Keratinocyte (primary cell): Measurements from ENCODE around the gene CPEB2. TPM values are rescaled to one million over a fixed set of nuclear protein-coding genes. Genes with fewer than 3 reads are reported as not detected.

ENCODE experiments used
- DNase-seq: peaks from one replicate; pipeline ENCODE4 v3.0.0-alpha.2; 2011; ENCODE audit warnings: low read depth, missing footprints, low spot score
- FAIRE-seq: peaks from 2 replicates; lab custom pipeline; 2011; peaks lifted over from hg19 to GRCh38; lab: Jason Lieb, UNC
- H2AFZ ChIP-seq: 2 replicates; pipeline ENCODE4 v1.6.0; 2012; ENCODE audit warnings: low read length, control low read depth, inconsistent platforms; ENCODE audit not compliant: control insufficient read depth
- H3K27ac ChIP-seq: 2 replicates; pipeline ENCODE4 v1.5.1; 2011; ENCODE audit warnings: low read length; ENCODE audit not compliant: control insufficient read depth, insufficient read depth
- H3K27me3 ChIP-seq: 3 replicates; pipeline ENCODE4 v1.6.0; 2011; ENCODE audit warnings: low read length; ENCODE audit not compliant: control insufficient read depth, insufficient read depth; ENCODE audit errors: extremely low read depth
- H3K36me3 ChIP-seq, 2 experiments: 2 replicates in 1 of 2; 3 replicates in 1 of 2; pipeline ENCODE4 v1.5.1; 2011; ENCODE audit warnings: low read length in 2 of 2, mild to moderate bottlenecking in 1 of 2; ENCODE audit not compliant: control insufficient read depth in 2 of 2, insufficient read depth in 2 of 2; ENCODE audit errors: extremely low read depth in 1 of 2
- H3K4me1 ChIP-seq: 3 replicates; pipeline ENCODE4 v1.5.1; 2011; ENCODE audit warnings: low read length; ENCODE audit not compliant: control insufficient read depth, insufficient read depth; ENCODE audit errors: extremely low read depth
- H3K4me2 ChIP-seq: 3 replicates; pipeline ENCODE4 v1.6.0; 2011; ENCODE audit warnings: low read depth, low read length; ENCODE audit not compliant: control insufficient read depth, insufficient read depth; ENCODE audit errors: extremely low read depth
- H3K4me3 ChIP-seq, 3 experiments: fragments of 200-600 bp in 1 of 3; sonication (generic) in 1 of 3; 2 replicates in 2 of 3; 3 replicates in 1 of 3; pipeline ENCODE4 v1.5.1; 2011 to 2016; ENCODE audit warnings: low read length in 3 of 3, mild to moderate bottlenecking in 3 of 3, control low read depth in 2 of 3, inconsistent platforms in 1 of 3, low read depth in 1 of 3, mixed read lengths in 1 of 3, mixed run types in 1 of 3, moderate library complexity in 1 of 3; ENCODE audit not compliant: control insufficient read depth in 2 of 3, insufficient read depth in 2 of 3; ENCODE audit errors: extremely low read depth in 1 of 3
- H3K79me2 ChIP-seq: 2 replicates; pipeline ENCODE4 v1.6.0; 2012; ENCODE audit warnings: low read length; ENCODE audit not compliant: control insufficient read depth, insufficient read depth
- H3K9ac ChIP-seq: 3 replicates; pipeline ENCODE4 v1.6.0; 2011; ENCODE audit warnings: low read length; ENCODE audit not compliant: control insufficient read depth, insufficient read depth; ENCODE audit errors: extremely low read depth
- H3K9me1 ChIP-seq: 3 replicates; pipeline ENCODE4 v1.6.0; 2011; ENCODE audit warnings: low read length; ENCODE audit not compliant: control insufficient read depth, insufficient read depth; ENCODE audit errors: extremely low read depth
- H3K9me3 ChIP-seq: 2 replicates; pipeline ENCODE4 v1.5.1; 2012; ENCODE audit warnings: low read depth, low read length; ENCODE audit not compliant: control insufficient read depth
- H4K20me1 ChIP-seq: 3 replicates; pipeline ENCODE4 v1.6.0; 2011; ENCODE audit warnings: low read length; ENCODE audit not compliant: control insufficient read depth, insufficient read depth; ENCODE audit errors: extremely low read depth
- EZH2 ChIP-seq: IDR thresholded peaks from one replicate; pipeline ENCODE4 v1.6.1; 2012; ENCODE audit warnings: inconsistent platforms, mild to moderate bottlenecking, low read length, moderate library complexity
- dilution Hi-C: fragments of 300-500 bp; cut with MboI; formaldehyde crosslinking; loops from one replicate; pipeline ENCODE4 v1.7.0; 2020; ENCODE audit warnings: low sequenced_read_pairs; ENCODE audit not compliant: extremely low pct_ligation_motif_present
- polyA plus RNA-seq, 5 experiments: library from polyadenylated mRNA; depleted of rRNA in 3 of 5; stranded (reverse) in 3 of 5; stranded (forward) in 1 of 5; unstranded in 1 of 5; fragments of >200 nt; gene quantifications; 1 replicate in 1 of 5; 2 replicates in 3 of 5; 3 replicates in 1 of 5; pipeline versions ENCODE4 v1.2.1 to v1.2.3, GENCODE V29; 2011 to 2012; ENCODE audit warnings: missing spikeins in 2 of 5, low read depth in 1 of 5, low replicate concordance in 1 of 5
- TF ChIP-seq, protein P1 (sequence below), 3 experiments: IDR thresholded peaks in 1 of 3; conservative IDR thresholded peaks in 1 of 3; optimal IDR thresholded peaks in 1 of 3; 2 replicates in 2 of 3; 3 replicates in 1 of 3; pipeline versions ENCODE3 to v1.5.1; 2011; ENCODE audit warnings: low read length in 3 of 3, mild to moderate bottlenecking in 3 of 3, moderate library complexity in 2 of 3, control low read depth in 1 of 3, inconsistent platforms in 1 of 3; ENCODE audit not compliant: insufficient read depth in 2 of 3; ENCODE audit errors: extremely low read depth in 1 of 3

The CPEB2 gene
- polyA plus RNA-seq, 1 donor (not counting 4 experiments of a cell fraction or from before 2014, with no cell fraction given): 15.1 TPM

DNA sequence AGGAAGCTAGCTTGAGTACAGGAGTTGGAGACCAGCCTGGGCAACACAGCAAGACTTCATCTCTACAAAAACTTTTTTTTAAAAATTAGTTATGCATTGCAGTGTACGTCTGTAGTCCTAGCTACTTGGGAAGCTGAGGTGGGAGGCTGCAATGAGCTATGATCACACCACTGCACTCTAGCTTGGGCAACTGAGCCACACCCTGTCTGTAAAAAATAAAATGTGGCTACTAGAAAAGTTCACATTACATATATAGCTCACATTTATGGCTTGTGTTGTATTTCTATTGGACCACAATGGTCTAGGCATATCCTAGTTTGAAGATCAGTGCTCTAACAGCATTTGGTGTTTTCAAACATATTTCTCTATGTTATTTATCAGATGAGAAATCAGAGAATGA is 11.8 kb upstream of the CPEB2 start:
- peaks cover 8% of the 10 kb centered on the region for H3K4me1 ChIP-seq
- no peak overlapping the region for H3K27ac ChIP-seq
- FAIRE-seq (no peak), DNase-seq (no peak)
- dilution Hi-C loops: loop anchor here (10.0 kb wide), 1 partner anchor 46 kb away; no protein-coding TSS in a partner anchor
- TF ChIP-seq, protein P1, sequence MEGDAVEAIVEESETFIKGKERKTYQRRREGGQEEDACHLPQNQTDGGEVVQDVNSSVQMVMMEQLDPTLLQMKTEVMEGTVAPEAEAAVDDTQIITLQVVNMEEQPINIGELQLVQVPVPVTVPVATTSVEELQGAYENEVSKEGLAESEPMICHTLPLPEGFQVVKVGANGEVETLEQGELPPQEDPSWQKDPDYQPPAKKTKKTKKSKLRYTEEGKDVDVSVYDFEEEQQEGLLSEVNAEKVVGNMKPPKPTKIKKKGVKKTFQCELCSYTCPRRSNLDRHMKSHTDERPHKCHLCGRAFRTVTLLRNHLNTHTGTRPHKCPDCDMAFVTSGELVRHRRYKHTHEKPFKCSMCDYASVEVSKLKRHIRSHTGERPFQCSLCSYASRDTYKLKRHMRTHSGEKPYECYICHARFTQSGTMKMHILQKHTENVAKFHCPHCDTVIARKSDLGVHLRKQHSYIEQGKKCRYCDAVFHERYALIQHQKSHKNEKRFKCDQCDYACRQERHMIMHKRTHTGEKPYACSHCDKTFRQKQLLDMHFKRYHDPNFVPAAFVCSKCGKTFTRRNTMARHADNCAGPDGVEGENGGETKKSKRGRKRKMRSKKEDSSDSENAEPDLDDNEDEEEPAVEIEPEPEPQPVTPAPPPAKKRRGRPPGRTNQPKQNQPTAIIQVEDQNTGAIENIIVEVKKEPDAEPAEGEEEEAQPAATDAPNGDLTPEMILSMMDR (optimal IDR thresholded peaks at IDR 0.05 in 1 of 3, IDR thresholded peaks at IDR 0.05 in 1 of 3, conservative IDR thresholded peaks at IDR 0.05 in 1 of 3; ENCODE audit: extremely low read depth in 1 of 3, insufficient read depth in 2 of 3, low read length in 3 of 3): no peak
- no peak for TF ChIP-seq EZH2
- H3K36me3 ChIP-seq: no peaks in the 10 kb centered on the region
- H3K4me2 ChIP-seq: no peak overlapping the region
- no peaks in the 10 kb centered on the region for H3K27me3 ChIP-seq
- no peaks in the 10 kb centered on the region for H3K9me1 ChIP-seq
- no peak overlapping the region for H3K9ac ChIP-seq
- H3K9me3 ChIP-seq: no peaks in the 10 kb centered on the region
- H2AFZ ChIP-seq: no peak overlapping the region
- no peaks in the 10 kb centered on the region for H3K79me2 ChIP-seq
- no peaks in the 10 kb centered on the region for H4K20me1 ChIP-seq
- H3K4me3 ChIP-seq: no peak overlapping the region

DNA sequence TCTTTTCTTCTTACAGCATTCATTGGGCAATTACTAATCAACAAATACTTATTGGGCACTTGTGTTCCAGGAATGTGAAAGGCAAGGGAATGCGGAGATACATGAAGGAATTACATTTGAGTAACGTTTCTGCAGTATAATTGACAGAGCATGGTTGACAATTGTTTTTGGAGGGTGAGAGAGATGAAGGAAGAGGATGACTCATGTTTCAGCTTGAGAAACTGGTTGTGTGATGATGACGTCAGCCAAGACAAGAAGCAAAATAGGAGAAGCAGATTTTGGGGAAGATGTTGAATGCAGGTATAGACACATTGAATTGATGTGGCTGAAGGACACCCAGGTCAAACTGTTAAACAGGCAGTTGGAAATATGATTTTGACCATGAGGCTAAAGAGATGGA is 8.0 kb upstream of the CPEB2 start:
- dilution Hi-C loops: loop anchor here (10.0 kb wide), 1 partner anchor 49 kb away; no protein-coding TSS in a partner anchor
- Histone ChIP-seq H3K9me3 (no peaks in the 10 kb centered on the region), H4K20me1 (no peaks in the 10 kb centered on the region), H3K79me2 (no peaks in the 10 kb centered on the region), H3K4me2 (peak overlapping the region; percentile 32), H3K4me1 (peaks cover 8% of the 10 kb centered on the region), H3K4me3 (no peak overlapping the region), H3K9me1 (no peaks in the 10 kb centered on the region), H3K36me3 (no peaks in the 10 kb centered on the region), H3K9ac (no peak overlapping the region), H2AFZ (peak overlapping the region; percentile 19), H3K27me3 (no peaks in the 10 kb centered on the region), H3K27ac (no peak overlapping the region)
- TF ChIP-seq, protein P1 (optimal IDR thresholded peaks at IDR 0.05 in 1 of 3, IDR thresholded peaks at IDR 0.05 in 1 of 3, conservative IDR thresholded peaks at IDR 0.05 in 1 of 3; ENCODE audit: extremely low read depth in 1 of 3, insufficient read depth in 2 of 3, low read length in 3 of 3): no peak
- no peak for TF ChIP-seq EZH2
- FAIRE-seq: peak; percentile 87
- DNase-seq: no peak
